HepG2 (cell line): ENCODE results near the gene SDC4. TPM values are rescaled to one million over a fixed set of nuclear protein-coding genes. Genes with fewer than 3 reads are reported as not detected.

Source experiments
- AKNA ChIP-seq: sonication (generic); formaldehyde crosslinking; IDR thresholded peaks from 2 replicates; pipeline ENCODE4 v1.4.0; 2020; ENCODE audit warnings: missing genetic modification reagents, borderline replicate concordance
- GLI4 ChIP-seq: sonication (generic); formaldehyde crosslinking; IDR thresholded peaks from 2 replicates; pipeline ENCODE4 v1.5.1; 2020; ENCODE audit warnings: missing genetic modification reagents, mild to moderate bottlenecking, moderate library complexity, borderline replicate concordance
- PLSCR1 ChIP-seq: sonication (generic); formaldehyde crosslinking; IDR thresholded peaks from 2 replicates; pipeline ENCODE4 v1.5.0; 2020; ENCODE audit warnings: missing genetic modification reagents, mild to moderate bottlenecking, borderline replicate concordance
- ZBTB4 ChIP-seq: sonication (generic); formaldehyde crosslinking; IDR thresholded peaks from 2 replicates; pipeline ENCODE4 v1.4.0; 2020; ENCODE audit warnings: missing genetic modification reagents, mild to moderate bottlenecking, borderline replicate concordance
- ZBTB40 ChIP-seq, 2 experiments: fragments of 450-650 bp in 1 of 2; sonication (generic) in 1 of 2; formaldehyde crosslinking in 1 of 2; IDR thresholded peaks; 2 replicates each; pipeline versions ENCODE4 v1.6.1 to v1.8.0; 2016 to 2022; ENCODE audit warnings: antibody characterized with exemption in 1 of 2, mild to moderate bottlenecking in 1 of 2, missing genetic modification reagents in 1 of 2
- ZNF570 ChIP-seq: sonication (generic); formaldehyde crosslinking; IDR thresholded peaks from 2 replicates; pipeline ENCODE4 v1.4.0; 2020; ENCODE audit warnings: mild to moderate bottlenecking, missing genetic modification reagents, borderline replicate concordance
- ZNF782 ChIP-seq: sonication (generic); formaldehyde crosslinking; IDR thresholded peaks from 2 replicates; pipeline ENCODE4 v1.4.0; 2020; ENCODE audit warnings: missing genetic modification reagents, mild to moderate bottlenecking, borderline replicate concordance
- polyA plus RNA-seq, 8 experiments: library from polyadenylated mRNA; depleted of rRNA in 3 of 8; stranded (reverse) in 7 of 8; unstranded in 1 of 8; fragments of >200 nt; fragmentation: Illumina TruSeq in 4 of 8; extraction: Trizol in 4 of 8; gene quantifications; 2 replicates each; pipeline versions ENCODE4 v1.2.1 to v1.2.3, GENCODE V29; 2011 to 2016; ENCODE audit warnings: low read depth in 4 of 8, missing spikeins in 1 of 8, mixed read lengths in 1 of 8; ENCODE audit not compliant: insufficient read depth in 1 of 8
- total RNA-seq, 5 experiments: library from RNA; depleted of rRNA; stranded (reverse); fragments of >200 nt; fragmentation: Illumina TruSeq; extraction: Trizol; gene quantifications; 2 replicates each; pipeline ENCODE4 v1.2.3, GENCODE V29; 2016; ENCODE audit warnings: low read depth in 1 of 5

The SDC4 gene
- total and polyA plus RNA-seq, 2 of the 13 experiments (the other 11 are each of a cell fraction or from before 2014, with no cell fraction given), result 49.0 to 65.1 TPM

DNA sequence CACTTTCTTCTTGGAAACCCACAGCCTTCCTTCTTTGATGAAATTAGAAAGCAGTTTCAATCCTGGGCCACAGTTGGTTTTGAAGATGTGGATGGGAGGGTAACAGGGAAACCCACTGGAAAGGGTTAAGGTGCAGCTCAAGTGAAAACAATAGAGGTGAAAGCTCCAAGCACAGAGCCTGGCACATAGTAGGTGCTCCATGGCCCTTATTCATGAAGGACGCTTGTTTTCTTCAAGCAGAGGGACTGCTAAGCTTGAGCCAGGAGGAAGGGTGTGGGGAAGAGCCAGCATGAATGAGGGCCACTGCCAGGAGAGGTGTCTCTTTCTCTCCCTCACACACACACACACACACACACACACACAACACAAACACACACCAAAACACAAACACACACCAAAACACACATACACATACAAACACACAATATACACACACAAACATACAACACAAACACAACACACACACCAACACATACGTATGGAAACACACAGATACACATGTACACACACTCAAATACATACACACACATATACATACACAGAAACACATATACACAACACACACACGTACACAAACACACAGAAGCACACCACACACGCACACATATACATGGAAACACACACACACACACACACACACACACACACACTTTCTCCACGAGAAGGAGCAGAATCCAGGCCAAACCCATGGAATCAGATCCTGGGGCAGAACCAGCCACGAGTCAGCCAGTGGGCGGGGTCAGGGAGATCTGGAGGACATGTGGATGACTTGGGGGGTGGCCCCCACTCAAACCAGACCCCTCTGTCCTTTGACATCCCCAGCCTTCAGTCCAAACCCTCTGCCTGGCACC is 65.3 kb downstream of the SDC4 start (continued):
- TF ChIP-seq ZBTB40 (IDR thresholded peaks at IDR 0.05), result 0 out of 2 replicates have a peak, but pooled peaks have one; percentile 28
- no peak for TF ChIP-seq ZBTB40 (CRISPR knock-in tag; IDR thresholded peaks at IDR 0.05)
- no peak for TF ChIP-seq ZNF570 (CRISPR knock-in tag)
- TF ChIP-seq AKNA (CRISPR knock-in tag), result no peak
- TF ChIP-seq ZNF782 (CRISPR knock-in tag), result no peak
- no peak for TF ChIP-seq ZBTB4 (CRISPR knock-in tag)
- TF ChIP-seq PLSCR1 (CRISPR knock-in tag), result no peak
- TF ChIP-seq GLI4 (CRISPR knock-in tag), result no peak
